Central memory CD4-positive, alpha-beta T cell (primary cell): ENCODE measurements around the gene LCAT.
A peak's percentile ranks its signal among the peaks of the same experiment; 100 is the strongest.

ENCODE experiments used
- DNase-seq: peaks from one replicate; pipeline ENCODE4 v3.0.0; 2022

LCAT gene

GRCh38 chr16:67968400-67969253, 24.7 kb upstream of the LCAT start, which contains the start of gene SLC12A4:
Gene SLC12A4 (minus strand): TSS chr16:67968637. CDS start chr16:67968553, 84 bp downstream.
- DNase-seq = peak; percentile 79

DNA sequence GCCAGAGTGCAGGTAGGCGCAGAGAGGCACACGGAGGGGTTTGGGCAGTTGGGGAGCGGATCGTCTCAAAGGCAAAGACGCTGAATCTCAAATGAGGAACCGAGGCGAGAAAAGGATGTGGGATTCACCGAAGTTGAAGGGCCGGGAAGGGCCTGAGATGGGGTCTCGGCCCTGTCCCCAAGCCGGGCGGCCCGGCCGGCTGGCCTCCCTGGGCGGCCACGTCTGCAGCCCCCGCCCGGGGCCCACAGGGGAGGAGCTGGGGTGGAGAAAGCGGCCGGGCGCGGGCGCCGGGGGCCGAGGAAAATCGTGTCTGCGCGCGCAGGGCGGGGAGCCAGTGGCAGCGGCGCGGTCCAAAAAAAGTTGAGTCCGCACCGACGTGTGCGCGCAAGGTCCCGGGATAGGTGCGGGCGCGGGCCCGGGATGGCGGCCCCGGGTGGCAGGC, 24.1 kb upstream of the LCAT start:
- DNase-seq = peak; percentile 13

DNA sequence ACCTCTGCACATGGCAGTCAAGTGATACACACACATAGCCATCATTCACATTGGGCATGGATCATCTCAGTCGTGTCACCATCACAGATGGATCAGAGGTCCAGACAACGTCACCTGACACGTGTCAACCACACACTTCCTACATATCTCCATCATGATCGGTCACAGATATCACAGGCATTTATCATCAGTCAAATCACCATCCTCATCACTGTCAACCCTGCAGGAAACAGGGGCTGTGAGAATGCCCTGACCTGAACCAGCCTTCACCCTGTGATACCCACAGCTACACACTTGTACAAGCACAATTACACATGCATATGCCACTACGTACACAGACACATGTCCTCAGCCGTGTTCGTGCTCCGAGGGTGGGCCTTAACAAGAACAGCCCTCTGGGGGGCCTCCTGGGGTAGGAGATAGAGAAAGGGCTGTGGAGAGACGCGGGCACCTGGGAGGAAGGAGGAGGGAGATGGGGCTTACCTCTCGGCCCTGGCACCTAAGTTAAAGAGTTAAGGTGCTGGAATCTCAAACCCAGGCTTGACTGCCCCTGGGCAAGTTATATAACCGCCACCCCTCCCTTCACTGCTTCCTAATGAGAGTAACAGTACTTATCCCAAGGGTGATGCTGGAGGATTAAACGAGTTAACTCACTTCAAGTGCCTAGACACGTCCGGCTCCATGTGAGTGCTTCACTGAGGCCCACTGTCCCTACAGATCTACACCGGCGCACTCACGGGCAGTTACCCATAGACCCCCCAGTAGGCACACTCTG, 23.4 kb upstream of the LCAT start:
- no peak for DNase-seq

DNA sequence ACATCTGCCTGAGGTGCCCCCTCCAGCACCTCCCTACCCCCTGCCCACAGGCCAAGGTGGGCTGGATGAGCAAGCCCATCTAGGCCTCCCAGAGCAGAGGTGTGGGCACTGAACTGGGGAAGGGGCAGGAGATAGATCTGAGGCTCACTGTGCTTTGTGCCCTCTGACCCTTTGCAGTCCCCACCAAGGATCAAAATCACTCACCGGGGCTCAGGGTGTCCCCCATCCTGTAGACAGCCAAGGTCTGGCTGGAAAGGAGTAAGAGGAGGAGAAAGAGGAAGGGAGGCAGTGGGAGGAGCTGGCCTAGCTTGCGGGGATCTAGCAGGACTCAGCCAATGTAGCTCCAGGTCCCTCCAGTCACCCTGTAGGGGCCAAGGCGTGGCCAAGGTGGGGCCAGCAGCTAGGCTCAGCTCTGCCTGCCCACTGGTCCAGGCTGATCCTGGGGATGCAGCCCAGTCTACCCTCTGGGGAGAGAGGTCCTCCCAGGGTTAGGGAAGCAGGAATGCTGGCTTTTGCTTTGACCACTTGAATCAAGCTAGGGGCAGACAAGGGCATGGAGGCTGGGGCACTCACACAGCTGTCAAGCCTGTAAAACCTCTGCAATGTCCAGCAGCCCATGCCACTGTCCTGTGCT, 22.7 kb upstream of the LCAT start:
- no peak for DNase-seq

- DNase-seq = no peak
These were observed 22.0 kb upstream of the LCAT start for GRCh38 chr16:67965668-67966548.

- DNase-seq = no peak
These were observed 20.7 kb upstream of the LCAT start for GRCh38 chr16:67964477-67965131.

- no peak for DNase-seq
These were observed 19.9 kb upstream of the LCAT start for GRCh38 chr16:67963662-67964321.

GRCh38 chr16:67963292-67963661, 19.4 kb upstream of the LCAT start:
- DNase-seq = no peak

- no peak for DNase-seq
These were observed 18.2 kb upstream of the LCAT start for GRCh38 chr16:67962135-67962534.

GRCh38 chr16:67961551-67961957, 17.6 kb upstream of the LCAT start:
- DNase-seq = no peak

GRCh38 chr16:67959536-67960329, 15.8 kb upstream of the LCAT start:
- no peak for DNase-seq

DNA sequence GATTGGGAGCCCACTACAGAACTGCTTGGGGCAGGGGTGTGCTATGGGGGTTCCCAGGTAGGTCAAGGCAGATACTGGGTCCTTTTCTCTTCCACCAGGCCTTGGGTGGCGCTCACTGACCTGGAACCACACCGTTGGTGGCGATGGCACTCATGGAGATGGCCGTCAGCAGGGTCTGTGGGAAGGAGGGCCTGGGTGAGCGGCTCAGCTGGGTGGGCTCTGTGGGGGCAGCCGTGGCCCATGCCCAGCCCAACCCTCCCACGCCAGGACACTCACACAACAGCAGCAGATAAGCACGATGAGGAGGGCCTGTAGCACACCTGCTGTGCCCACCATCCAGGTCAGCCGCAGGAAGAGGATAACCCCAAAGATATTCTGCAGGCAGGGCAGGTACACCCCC, 13.7 kb upstream of the LCAT start:
- DNase-seq = no peak

- DNase-seq = no peak
These were observed 10.7 kb upstream of the LCAT start for GRCh38 chr16:67954421-67955196.

GRCh38 chr16:67953641-67954375, 9.9 kb upstream of the LCAT start:
- no peak for DNase-seq

DNA sequence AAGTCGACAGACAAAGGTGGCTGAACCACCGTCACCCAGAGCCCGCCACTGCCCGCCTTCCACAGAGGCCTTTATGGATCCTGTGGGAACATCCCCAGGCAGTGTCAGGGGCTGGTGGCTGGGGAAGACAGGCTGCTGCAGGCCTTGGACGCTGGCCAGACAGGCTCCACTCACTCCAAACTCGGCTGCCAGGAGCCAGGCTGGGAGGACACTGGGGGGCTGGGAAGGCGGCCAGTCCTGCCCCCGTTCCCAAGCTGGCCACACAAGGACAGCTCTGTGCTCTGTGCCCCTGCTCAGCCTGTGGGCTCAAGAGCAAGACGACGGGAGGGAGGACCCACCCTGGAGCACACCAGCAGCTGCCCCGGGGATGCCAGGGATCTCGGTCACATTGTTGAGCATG, 7.6 kb upstream of the LCAT start:
- DNase-seq = no peak

GRCh38 chr16:67950335-67950843, 6.5 kb upstream of the LCAT start:
- DNase-seq = no peak

DNA sequence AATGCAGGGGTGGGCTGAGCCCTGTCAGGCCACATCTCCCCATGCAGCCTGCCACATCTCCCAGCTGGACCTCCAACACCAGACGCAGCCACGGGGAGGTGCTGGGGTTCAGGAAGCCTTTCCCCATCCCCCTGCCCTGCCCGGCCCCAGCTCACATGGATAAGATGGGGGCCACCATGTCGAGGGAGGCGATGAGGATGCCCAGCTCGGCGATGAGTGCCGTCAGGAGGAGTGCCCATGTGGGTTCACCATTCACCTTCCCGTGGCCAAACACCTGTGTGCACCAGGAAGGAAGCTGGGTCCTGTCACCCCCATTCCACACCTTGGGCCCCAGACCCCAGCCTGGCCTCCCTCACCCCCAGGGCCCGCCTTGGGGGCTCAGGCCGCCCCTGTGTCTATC, 5.7 kb upstream of the LCAT start:
- no peak for DNase-seq

GRCh38 chr16:67948015-67948414, 4.1 kb upstream of the LCAT start:
- DNase-seq = no peak
